Kidney (tissue), 14 donors: ENCODE results near the gene ITPR1. TPM values are rescaled to one million over a fixed set of nuclear protein-coding genes. Genes with fewer than 3 reads are reported as not detected.
A peak's percentile ranks its signal among the peaks of the same experiment; 100 is the strongest.

Experiments used
- DNase-seq, 5 donors: peaks; one replicate each; pipeline ENCODE4 v3.0.0-alpha.2; 2013 to 2020
- FAIRE-seq: peaks from 2 replicates; lab custom pipeline; 2012; peaks lifted over from hg19 to GRCh38; lab: Jason Lieb, UNC
- H3K27ac ChIP-seq, 2 donors: one replicate each; pipeline ENCODE4 v1.7.0; 2013; ENCODE audit warnings: low read depth in 2 of 2, low read length in 2 of 2, inconsistent platforms in 1 of 2
- H3K27me3 ChIP-seq: one replicate; pipeline ENCODE4 v1.7.1; 2013; ENCODE audit warnings: low read length, inconsistent platforms; ENCODE audit not compliant: control insufficient read depth, insufficient read depth
- H3K36me3 ChIP-seq, 3 donors: one replicate each; pipeline versions ENCODE4 v1.7.0 to v1.7.1; 2013; ENCODE audit warnings: low read length in 3 of 3, control low read depth in 1 of 3, inconsistent platforms in 1 of 3; ENCODE audit not compliant: insufficient read depth in 3 of 3, control insufficient read depth in 2 of 3
- H3K4me1 ChIP-seq, 3 donors: one replicate each; pipeline versions ENCODE4 v1.7.0 to v1.7.1; 2013; ENCODE audit warnings: low read length in 3 of 3, inconsistent platforms in 1 of 3, low read depth in 1 of 3; ENCODE audit not compliant: control insufficient read depth in 2 of 3, insufficient read depth in 2 of 3
- H3K4me3 ChIP-seq, 3 donors: one replicate each; pipeline versions ENCODE4 v1.7.0 to v1.8.1; 2013; ENCODE audit warnings: low read length in 3 of 3, control low read depth in 1 of 3, inconsistent platforms in 1 of 3
- H3K9ac ChIP-seq, 3 donors: one replicate each; pipeline versions ENCODE4 v1.7.0 to v1.7.1; 2013; ENCODE audit warnings: low read length in 3 of 3, control low read depth in 1 of 3, inconsistent platforms in 1 of 3
- H3K9me3 ChIP-seq, 3 donors: one replicate each; pipeline versions ENCODE4 v1.7.0 to v1.7.1; 2013; ENCODE audit warnings: low read length in 3 of 3, control low read depth in 1 of 3, inconsistent platforms in 1 of 3; ENCODE audit not compliant: control insufficient read depth in 2 of 3, insufficient read depth in 1 of 3
- intact Hi-C: fragments of 100-400 bp; cut with DNase I; formaldehyde crosslinking; loops from one replicate; pipeline ENCODE4 v1.11.1; 2022
- polyA plus RNA-seq: library from polyadenylated mRNA; stranded (reverse); fragments of 350-450 nt; fragmentation: Illumina TruSeq; extraction: RNeasy Lipid Tissue Mini Kit (QIAGEN cat#74804); gene quantifications from one replicate; pipeline ENCODE4 v1.2.3, GENCODE V29; 2014; ENCODE audit warnings: low read depth, low replicate concordance; ENCODE audit not compliant: insufficient read depth
- total RNA-seq: library from RNA; stranded (reverse); fragmentation: NEBNext Ultra II Directional; extraction: Animal tissue kit (Norgen Biotek cat#: 25700); gene quantifications from one replicate; pipeline ENCODE4 v1.2.1, GENCODE V29; 2021
- TF ChIP-seq, protein P1 (sequence below): IDR thresholded peaks from 3 replicates; pipeline ENCODE4 v1.5.1; 2012; ENCODE audit warnings: mild to moderate bottlenecking, moderate library complexity, borderline replicate concordance; ENCODE audit not compliant: insufficient read depth; ENCODE audit errors: extremely low read depth
- donor health status: control.
- donor health status: control.
- donor health status: control.
- donor health status: control.
- donor health status: control.
- donor health status: DM: yes; HTN: yes; CAD: no.
- donor health status: Normal renal cell carcinoma (clear cell type).

Gene ITPR1
- total and polyA plus RNA-seq, 2 donors from 2014 or later: 30.2 to 81.2 TPM

DNA sequence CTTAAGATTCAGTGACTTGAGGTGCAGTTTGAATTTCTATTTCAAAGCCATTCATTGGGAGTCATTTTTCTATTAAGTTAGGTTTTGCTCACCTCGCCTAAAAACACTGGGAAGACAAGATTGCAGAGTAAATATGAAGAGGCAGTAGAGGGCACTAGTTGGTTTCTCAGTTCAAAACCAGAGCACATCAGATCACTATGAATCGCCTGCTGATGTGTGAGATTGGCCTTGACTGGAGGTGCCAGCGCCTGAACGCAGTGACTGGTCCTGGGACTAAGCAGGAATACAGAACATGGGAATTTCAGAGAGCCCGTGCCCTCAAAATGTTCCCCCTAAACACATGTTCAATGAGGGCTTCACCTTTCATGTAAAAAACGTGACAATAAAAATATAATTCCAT lies 229.0 kb downstream of the ITPR1 start:
- Histone ChIP-seq H3K4me3 (no peak overlapping the region), H3K27ac (peak overlapping the region; percentile 69 to 86), H3K27me3 (no peaks in the 10 kb centered on the region), H3K4me1 (peaks cover 0 to 52% (median 30%) of the 10 kb centered on the region in 3 donors), H3K36me3 (peaks cover 0 to 3% (median 3%) of the 10 kb centered on the region in 3 donors), H3K9me3 (no peaks in the 10 kb centered on the region), H3K9ac (peak overlapping the region in 1 of 3 donors; percentile 57)
- FAIRE-seq (peak; percentile 3), DNase-seq (peak in 1 of 5 donors; percentile 61)
- TF ChIP-seq, protein P1, sequence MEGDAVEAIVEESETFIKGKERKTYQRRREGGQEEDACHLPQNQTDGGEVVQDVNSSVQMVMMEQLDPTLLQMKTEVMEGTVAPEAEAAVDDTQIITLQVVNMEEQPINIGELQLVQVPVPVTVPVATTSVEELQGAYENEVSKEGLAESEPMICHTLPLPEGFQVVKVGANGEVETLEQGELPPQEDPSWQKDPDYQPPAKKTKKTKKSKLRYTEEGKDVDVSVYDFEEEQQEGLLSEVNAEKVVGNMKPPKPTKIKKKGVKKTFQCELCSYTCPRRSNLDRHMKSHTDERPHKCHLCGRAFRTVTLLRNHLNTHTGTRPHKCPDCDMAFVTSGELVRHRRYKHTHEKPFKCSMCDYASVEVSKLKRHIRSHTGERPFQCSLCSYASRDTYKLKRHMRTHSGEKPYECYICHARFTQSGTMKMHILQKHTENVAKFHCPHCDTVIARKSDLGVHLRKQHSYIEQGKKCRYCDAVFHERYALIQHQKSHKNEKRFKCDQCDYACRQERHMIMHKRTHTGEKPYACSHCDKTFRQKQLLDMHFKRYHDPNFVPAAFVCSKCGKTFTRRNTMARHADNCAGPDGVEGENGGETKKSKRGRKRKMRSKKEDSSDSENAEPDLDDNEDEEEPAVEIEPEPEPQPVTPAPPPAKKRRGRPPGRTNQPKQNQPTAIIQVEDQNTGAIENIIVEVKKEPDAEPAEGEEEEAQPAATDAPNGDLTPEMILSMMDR: peak; percentile 55
- intact Hi-C loops: no loop called here

- Histone ChIP-seq H3K36me3 (peaks cover 0 to 3% (median 3%) of the 10 kb centered on the region in 3 donors), H3K27ac (peak overlapping the region; percentile 45 to 49), H3K9ac (peak overlapping the region in 1 of 3 donors; percentile 49), H3K9me3 (no peaks in the 10 kb centered on the region), H3K4me1 (peaks cover 2 to 45% (median 25%) of the 10 kb centered on the region in 3 donors), H3K27me3 (no peaks in the 10 kb centered on the region), H3K4me3 (no peak overlapping the region)
- intact Hi-C loops: no loop called here
- TF ChIP-seq, protein P1: no peak
- DNase-seq: no peak
- FAIRE-seq: no peak
Measured at GRCh38 chr3:4724051-4724629, 231.0 kb downstream of the ITPR1 start.

- H3K27ac ChIP-seq: no peak overlapping the region
- H3K27me3 ChIP-seq: no peaks in the 10 kb centered on the region
- H3K9me3 ChIP-seq: no peaks in the 10 kb centered on the region
- no peak overlapping the region for H3K4me3 ChIP-seq
- intact Hi-C loops: no loop called here
- TF ChIP-seq, protein P1: no peak
- DNase-seq (no peak), FAIRE-seq (no peak)
- H3K36me3 ChIP-seq: peaks cover 0 to 3% (median 3%) of the 10 kb centered on the region in 3 donors
- no peak overlapping the region for H3K9ac ChIP-seq
- peaks cover 4 to 34% (median 21%) of the 10 kb centered on the region in 3 donors for H3K4me1 ChIP-seq
Measured at GRCh38 chr3:4726549-4726948, 233.4 kb downstream of the ITPR1 start.
